ENCODE measurements around the gene ASTL. TPM values are rescaled to one million over a fixed set of nuclear protein-coding genes. Genes with fewer than 3 reads are reported as not detected.

ASTL gene
- total RNA-seq, 3 donors from 2014 or later (not counting 1 experiment from before 2014, with no cell fraction given): 5.5 to 11.3 (median 8.8) TPM

DNA sequence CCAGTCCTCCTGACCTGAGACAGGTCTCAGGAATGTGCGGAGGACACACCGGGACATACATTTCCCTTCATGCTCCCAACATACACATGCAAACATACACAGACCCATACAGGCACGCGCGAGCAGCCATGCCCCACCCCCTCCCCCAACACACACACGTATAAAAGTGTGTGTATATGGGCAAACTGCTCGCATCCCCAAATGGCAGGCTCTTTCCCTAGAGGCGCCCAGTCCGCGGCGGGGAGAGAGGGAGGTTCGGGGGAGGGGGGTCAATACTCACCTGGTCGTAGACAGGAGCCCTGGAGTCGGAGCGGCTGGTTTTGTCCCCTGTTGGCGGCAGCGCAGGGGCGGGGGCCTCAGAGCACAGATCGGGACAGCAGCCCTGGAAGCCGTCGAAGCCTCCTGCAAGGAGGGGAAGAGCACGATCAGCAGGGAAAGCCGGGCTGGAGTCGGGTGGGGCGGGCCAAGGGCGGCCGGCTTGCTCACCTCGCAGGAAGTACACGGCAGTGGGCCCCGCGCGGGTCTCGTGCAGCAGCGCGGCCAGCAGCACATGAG lies 6.3 kb upstream of the ASTL start:
- Mint-ChIP-seq H3K4me3 (peak overlapping the region; percentile 94), H3K4me1 (peaks cover 30 to 64% of the 10 kb centered on the region in 2 donors), H3K27me3 (ENCODE audit: low read depth in 2 of 2) (no peaks in the 10 kb centered on the region), H3K27ac (peak overlapping the region; percentile 87 to 94), H3K36me3 (no peaks in the 10 kb centered on the region), H3K9me3 (no peaks in the 10 kb centered on the region)
- WGBS (ENCODE audit: insufficient coverage): 4% methylated on average over 34 of the region's 35 CpGs
- no peaks in the 10 kb centered on the region for H3K9me3 ChIP-seq (ENCODE audit: control insufficient read depth, insufficient read depth, low read length)
- H3K27ac ChIP-seq (ENCODE audit: low read length): peak overlapping the region; percentile 59
- no peak for TF ChIP-seq CTCF (IDR thresholded peaks at IDR 0.05)
- H3K27me3 ChIP-seq (ENCODE audit: control insufficient read depth, insufficient read depth, low read length): no peaks in the 10 kb centered on the region
- peak in 1 of 3 donors; percentile 0 for ATAC-seq
- intact Hi-C loops (cut with micrococcal nuclease): loop anchor here (1.0 to 5.0 kb wide), 5 partner anchors 19 to 393 kb away; partner anchors contain the start of genes ARID5A, SNRNP200, STARD7 and TMEM127
- peak overlapping the region; percentile 71 for H3K4me3 ChIP-seq (ENCODE audit: low read length)
- H3K4me1 ChIP-seq (ENCODE audit: control insufficient read depth, insufficient read depth, low read length): peaks cover 74% of the 10 kb centered on the region
- DNase-seq: peak; percentile 47 to 68
- peaks cover 26% of the 10 kb centered on the region for H3K36me3 ChIP-seq (ENCODE audit: control insufficient read depth, insufficient read depth, low read length)

DNA sequence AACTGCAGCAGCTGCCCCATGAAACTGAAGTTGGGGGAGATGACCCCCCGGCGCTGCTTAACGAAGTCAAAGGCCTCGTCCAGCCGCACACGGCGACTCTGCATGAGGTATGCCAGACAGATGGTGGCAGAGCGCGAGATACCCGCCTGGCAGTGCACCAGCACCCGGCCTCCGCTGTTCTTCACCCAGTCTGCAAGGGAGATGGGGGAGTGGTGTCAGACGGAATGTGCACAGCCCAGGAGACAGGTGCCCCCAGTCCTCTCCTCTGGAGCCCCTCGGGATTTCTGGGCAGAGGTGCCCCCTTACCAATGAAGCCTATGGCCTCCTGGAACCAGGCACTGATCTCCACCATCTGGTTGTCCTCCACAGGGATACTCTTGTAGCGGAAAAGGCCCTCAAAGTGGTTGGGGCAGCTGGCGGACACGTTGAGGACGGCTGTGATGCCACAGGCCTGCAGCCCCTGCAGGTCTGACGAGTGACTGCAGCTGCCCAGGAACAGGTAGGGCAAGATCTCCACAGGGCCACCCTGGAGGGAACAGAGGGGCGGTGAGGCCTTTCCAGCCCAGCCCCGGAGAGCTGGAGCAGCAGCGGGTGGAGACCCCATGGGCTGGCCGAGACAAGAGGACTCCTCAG lies 5.7 kb upstream of the ASTL start:
- DNase-seq (peak in 1 of 2 donors; percentile 65), ATAC-seq (no peak)
- no peaks in the 10 kb centered on the region for H3K36me3 Mint-ChIP-seq
- WGBS (ENCODE audit: insufficient coverage): 44% methylated on average over 23 of the region's 23 CpGs
- peak overlapping the region; percentile 94 for H3K4me3 Mint-ChIP-seq
- TF ChIP-seq CTCF (IDR thresholded peaks at IDR 0.05): peak; percentile 18
- Histone ChIP-seq H3K9me3 (ENCODE audit: control insufficient read depth, insufficient read depth, low read length) (no peaks in the 10 kb centered on the region), H3K27ac (ENCODE audit: low read length) (peak overlapping the region; percentile 59), H3K27me3 (ENCODE audit: control insufficient read depth, insufficient read depth, low read length) (no peaks in the 10 kb centered on the region), H3K36me3 (ENCODE audit: control insufficient read depth, insufficient read depth, low read length) (peaks cover 26% of the 10 kb centered on the region), H3K4me1 (ENCODE audit: control insufficient read depth, insufficient read depth, low read length) (peaks cover 76% of the 10 kb centered on the region), H3K4me3 (ENCODE audit: low read length) (peak overlapping the region; percentile 71)
- intact Hi-C loops (cut with micrococcal nuclease): loop anchor here (2.0 kb wide), 1 partner anchor 121 kb away; the partner anchor contains the start of gene TMEM127
- peak overlapping the region; percentile 87 to 94 for H3K27ac Mint-ChIP-seq
- H3K4me1 Mint-ChIP-seq: peaks cover 30 to 64% of the 10 kb centered on the region in 2 donors
- no peaks in the 10 kb centered on the region for H3K9me3 Mint-ChIP-seq
- no peaks in the 10 kb centered on the region for H3K27me3 Mint-ChIP-seq (ENCODE audit: low read depth in 2 of 2)

- Mint-ChIP-seq H3K27me3 (ENCODE audit: low read depth in 2 of 2) (no peaks in the 10 kb centered on the region), H3K9me3 (no peaks in the 10 kb centered on the region), H3K4me3 (peak overlapping the region; percentile 94), H3K27ac (peak overlapping the region; percentile 87 to 94), H3K4me1 (peaks cover 26 to 64% of the 10 kb centered on the region in 2 donors), H3K36me3 (no peaks in the 10 kb centered on the region)
- TF ChIP-seq CTCF (IDR thresholded peaks at IDR 0.05): no peak
- peaks cover 76% of the 10 kb centered on the region for H3K4me1 ChIP-seq (ENCODE audit: control insufficient read depth, insufficient read depth, low read length)
- H3K9me3 ChIP-seq (ENCODE audit: control insufficient read depth, insufficient read depth, low read length): no peaks in the 10 kb centered on the region
- H3K36me3 ChIP-seq (ENCODE audit: control insufficient read depth, insufficient read depth, low read length): peaks cover 26% of the 10 kb centered on the region
- intact Hi-C loops (cut with micrococcal nuclease): no loop called here
- H3K27me3 ChIP-seq (ENCODE audit: control insufficient read depth, insufficient read depth, low read length): no peaks in the 10 kb centered on the region
- DNase-seq (peak in 1 of 2 donors; percentile 62), ATAC-seq (no peak)
- H3K27ac ChIP-seq (ENCODE audit: low read length): peak overlapping the region; percentile 47
- H3K4me3 ChIP-seq (ENCODE audit: low read length): peak overlapping the region; percentile 71
- 48% methylated on average over 10 of the region's 10 CpGs for WGBS (ENCODE audit: insufficient coverage)
Observed at GRCh38 chr2:96143231-96143847, 5.0 kb upstream of the ASTL start.

All from natural killer cell (primary cell).